Measurements from ENCODE around the gene HSD17B8.

HSD17B8 gene

GRCh38 chr6:33236328-33236727 is 31.9 kb downstream of the HSD17B8 start:
- H3K4me3 ChIP-seq (ENCODE audit: low read depth, low read length): no peak overlapping the region

- H3K4me3 ChIP-seq (ENCODE audit: low read depth, low read length): no peak overlapping the region
Observed at GRCh38 chr6:33236852-33237251, 32.4 kb downstream of the HSD17B8 start.

DNA sequence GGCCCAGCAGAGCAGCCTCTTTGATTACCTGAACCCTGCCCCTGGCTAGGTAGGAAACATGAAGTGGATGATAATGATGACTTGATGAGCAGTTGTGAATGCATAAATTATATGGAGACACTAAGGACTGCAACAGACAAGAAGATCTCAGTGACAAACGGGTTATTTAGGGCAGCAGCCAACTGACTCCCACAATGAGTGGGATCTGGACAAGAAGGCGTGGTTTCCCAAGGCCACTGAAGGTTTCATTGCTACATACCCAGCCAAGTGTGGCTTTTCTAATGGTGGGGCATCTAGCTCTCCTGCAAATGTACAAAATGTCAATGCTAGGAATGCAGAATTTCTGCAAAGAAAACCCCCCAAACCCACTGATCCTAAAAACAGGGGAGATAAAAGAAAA is 33.3 kb downstream of the HSD17B8 start:
- H3K4me3 ChIP-seq (ENCODE audit: low read depth, low read length): no peak overlapping the region

GRCh38 chr6:33241968-33242367 is 37.5 kb downstream of the HSD17B8 start:
- no peak overlapping the region for H3K4me3 ChIP-seq (ENCODE audit: low read depth, low read length)

DNA sequence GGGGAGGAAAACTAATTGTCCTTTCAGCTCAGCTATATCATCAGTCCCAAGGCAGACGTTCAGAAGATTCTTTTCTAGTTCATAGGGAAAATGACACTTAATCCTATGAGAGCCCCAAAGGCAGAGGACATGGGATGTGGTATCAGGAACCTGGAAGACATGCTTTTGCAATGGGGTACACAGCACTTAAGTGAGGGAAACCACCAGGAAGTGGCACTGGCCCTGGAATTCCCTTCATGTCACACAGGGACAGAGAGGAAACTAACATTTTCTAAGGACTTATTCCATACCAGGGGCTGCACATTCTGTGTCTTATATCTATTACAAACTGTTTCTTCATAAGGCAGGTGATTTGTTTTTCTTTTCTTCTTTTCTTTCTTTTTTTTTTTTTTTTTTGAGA is 39.0 kb downstream of the HSD17B8 start:
- H3K4me3 ChIP-seq (ENCODE audit: low read depth, low read length): no peak overlapping the region

DNA sequence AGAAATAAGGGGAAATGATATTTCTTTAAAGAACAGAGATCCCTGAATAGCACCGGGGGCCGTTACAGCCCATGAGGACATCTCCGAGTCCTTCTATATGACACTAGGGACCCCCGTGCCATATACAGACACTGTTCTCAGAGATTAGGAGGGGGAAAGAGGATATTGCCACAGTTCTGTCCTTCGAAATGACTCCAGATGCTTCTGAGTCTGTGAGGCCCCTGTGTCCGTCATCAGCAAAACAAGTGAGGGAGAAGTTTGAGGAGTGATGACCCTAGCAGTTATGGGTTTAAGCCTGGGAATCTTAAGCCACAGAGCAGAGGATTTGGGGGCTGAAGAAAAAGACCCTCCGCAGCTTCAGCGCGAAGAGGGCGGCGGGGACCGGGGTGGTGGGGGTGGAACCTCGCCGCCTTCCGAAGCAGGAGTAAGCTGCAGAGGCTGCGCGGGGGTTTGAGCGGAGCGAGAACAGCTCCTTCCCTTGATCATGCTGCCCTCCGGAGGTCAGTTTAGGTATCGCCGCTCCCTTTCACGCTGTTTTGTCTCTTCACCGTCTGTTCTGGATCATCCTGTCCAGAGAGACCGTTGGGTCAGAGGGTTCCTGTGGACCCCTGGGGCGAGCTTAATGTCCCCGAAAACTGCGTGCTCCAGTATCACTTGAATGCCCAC is 43.7 kb downstream of the HSD17B8 start:
- no peak overlapping the region for H3K4me3 ChIP-seq (ENCODE audit: low read depth, low read length)

- H3K4me3 ChIP-seq (ENCODE audit: low read depth, low read length): peak overlapping the region; percentile 24
Observed at GRCh38 chr6:33248643-33248931, 44.1 kb downstream of the HSD17B8 start.

DNA sequence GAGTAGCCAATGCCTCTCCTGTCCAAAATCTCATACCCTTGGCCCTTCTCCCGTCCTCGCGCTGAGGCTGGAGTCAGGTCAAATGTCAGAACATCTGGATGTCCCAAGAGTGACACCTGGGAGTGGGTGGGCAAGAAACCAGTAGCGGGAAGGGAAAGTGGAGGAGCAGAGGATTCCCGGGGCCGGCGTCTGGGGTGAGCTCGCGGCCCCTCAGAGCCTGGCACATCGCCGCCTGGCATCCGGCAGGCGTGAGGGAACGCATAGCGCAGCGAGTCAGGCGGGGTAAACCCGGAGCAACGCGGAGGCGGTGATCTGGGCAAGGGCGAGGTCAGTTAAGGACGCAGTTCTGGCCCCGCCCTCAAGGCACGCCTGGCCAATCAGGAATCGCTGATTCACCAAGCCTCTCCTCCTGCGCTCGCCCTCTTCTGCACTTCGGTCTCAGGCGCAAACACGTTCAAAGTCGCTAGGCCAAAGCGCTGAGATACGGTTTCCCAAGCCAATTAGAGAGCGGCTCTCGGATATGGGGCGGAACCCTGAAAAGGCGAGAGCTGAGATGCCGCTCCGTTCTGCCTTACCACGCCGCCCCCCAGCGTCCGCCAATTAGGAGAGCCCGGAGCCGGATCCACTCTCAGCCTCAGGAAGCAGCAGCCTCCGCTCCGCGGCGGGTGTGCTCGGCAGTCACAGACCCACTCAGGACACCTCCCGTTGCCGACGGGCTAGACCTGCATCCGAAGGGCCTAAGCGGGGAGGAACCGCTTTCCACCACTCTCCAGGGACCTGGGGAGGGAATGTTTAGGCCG is 44.7 kb downstream of the HSD17B8 start:
- H3K4me3 ChIP-seq (ENCODE audit: low read depth, low read length): peak overlapping the region; percentile 67

DNA sequence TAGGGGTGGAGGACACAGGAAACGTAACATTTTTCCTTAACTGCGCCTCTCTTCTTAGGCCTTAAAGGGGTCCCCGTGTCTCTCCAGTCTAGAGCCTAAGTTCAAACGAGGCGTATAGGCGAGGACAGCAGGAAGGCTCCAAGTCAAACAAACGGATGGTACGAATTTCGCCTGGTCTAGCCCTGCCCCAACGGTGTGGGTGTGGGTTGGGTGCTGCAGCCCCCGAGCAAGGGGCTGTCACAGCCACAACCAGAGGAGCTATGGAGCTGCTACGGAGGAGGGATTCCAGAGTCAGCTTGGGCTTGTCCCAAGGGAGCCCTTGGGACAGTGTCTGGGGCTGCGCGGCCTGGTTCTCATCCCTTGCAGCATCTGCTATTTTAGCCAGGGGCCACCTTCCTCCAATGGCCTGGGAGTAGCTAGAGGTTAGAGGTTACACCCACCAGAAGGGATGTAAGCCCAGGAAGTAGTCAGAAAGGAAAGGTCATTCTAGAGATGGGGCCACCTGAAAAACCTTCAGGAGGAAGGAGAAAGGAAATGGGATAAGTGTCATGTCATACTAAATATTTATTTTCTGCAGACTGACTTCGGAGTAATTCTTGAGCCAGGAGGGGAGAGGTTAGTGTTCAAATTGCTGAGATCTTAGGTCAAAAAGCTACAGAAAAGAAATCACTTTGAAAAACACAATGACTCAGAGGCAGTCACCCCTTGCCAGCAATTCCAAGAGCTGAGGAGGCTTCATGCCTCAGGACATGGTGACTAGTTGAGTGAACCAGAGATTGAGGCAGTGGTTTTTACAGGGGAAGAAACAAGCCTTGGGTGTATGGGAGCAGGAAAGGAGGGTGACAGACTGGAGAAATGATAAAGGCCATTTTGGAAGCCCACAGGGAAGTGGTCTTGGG is 45.5 kb downstream of the HSD17B8 start:
- H3K4me3 ChIP-seq (ENCODE audit: low read depth, low read length): peak overlapping the region; percentile 67

GRCh38 chr6:33250731-33251130 is 46.3 kb downstream of the HSD17B8 start:
- no peak overlapping the region for H3K4me3 ChIP-seq (ENCODE audit: low read depth, low read length)

GRCh38 chr6:33251395-33252012 is 47.0 kb downstream of the HSD17B8 start:
- H3K4me3 ChIP-seq (ENCODE audit: low read depth, low read length): no peak overlapping the region

DNA sequence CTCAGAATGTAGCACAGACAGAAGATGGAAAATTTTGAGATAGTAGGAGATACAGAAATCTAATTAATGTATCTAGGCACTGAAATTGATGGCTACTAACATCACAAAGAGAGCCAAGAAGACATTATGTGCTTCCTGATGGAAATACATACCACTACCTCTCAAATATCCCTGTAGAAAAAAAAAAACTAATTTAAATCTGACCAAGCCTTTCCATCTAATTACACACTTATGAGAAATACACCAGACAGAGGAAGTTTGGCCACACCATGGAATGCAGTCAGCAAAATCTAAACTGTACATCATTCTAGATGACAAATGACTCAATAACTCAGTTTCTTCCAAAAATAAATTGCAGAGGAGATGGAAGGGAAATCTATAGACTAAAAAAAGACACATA is 48.3 kb downstream of the HSD17B8 start:
- no peak overlapping the region for H3K4me3 ChIP-seq (ENCODE audit: low read depth, low read length)

DNA sequence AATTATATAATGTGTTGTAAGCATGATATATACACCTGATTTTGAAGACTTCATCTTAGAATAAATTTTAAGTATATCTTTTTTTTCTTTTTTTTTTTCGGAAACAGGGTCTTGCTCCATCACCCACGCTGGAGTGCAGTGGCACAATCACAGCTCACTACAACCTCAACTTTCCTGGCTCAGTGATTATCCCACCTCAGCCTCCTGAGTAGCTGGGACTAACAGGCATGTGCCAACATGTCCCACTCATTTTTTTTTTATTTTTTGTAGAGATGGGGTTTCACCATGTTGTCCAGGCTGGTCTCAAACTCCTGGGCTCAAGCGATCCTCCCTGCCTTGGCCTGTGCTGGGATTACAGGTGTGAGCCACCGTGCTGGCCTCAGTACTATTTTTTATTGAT is 50.1 kb downstream of the HSD17B8 start:
- no peak overlapping the region for H3K4me3 ChIP-seq (ENCODE audit: low read depth, low read length)
